ENCODE measurements around the gene AMMECR1.
A peak's percentile ranks its signal among the peaks of the same experiment; 100 is the strongest.
"Not testable (repeated sequence)": the region's sequence is repeated elsewhere in the genome, so short reads cannot be mapped to it uniquely, and the experiment has no call there.

The AMMECR1 gene

DNA sequence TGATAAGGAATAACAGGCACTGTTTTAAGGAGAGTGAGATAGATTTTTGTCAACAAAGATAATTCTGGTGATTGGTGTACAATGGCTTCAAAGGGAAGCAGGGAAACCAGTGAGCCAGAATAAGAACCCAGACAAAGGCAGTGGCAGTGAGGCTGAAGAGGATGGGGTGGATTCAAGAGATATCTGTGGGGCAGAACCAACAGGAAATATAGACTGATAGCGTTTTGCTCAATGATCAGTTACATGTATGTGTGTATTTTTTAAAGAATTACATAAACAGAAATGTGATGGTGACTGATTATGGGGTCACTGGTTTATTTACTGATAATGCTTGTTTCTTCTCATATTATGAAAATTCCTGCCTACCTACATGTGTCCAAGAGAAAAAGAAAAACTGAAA lies 66.4 kb downstream of the AMMECR1 start:
- no peak for DNase-seq

DNA sequence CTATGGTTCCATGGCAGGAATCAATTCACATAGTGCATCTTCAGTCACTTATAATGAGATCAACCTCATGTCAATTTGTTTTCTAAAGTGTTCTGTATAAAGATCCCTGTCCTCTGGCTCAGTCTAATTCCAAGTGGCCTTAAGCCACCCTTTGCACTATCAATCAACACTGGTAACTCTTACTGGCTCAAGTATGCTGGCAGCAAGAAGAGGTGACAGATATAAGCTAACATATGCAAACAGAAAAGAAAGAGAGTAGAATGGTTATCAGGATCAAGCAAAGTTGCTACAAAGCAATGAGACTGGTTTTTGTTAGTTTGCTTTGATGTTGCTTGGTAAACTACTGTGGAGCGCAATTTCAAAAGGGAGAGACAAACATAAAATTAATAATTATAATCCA lies 67.0 kb downstream of the AMMECR1 start:
- DNase-seq = no peak

DNA sequence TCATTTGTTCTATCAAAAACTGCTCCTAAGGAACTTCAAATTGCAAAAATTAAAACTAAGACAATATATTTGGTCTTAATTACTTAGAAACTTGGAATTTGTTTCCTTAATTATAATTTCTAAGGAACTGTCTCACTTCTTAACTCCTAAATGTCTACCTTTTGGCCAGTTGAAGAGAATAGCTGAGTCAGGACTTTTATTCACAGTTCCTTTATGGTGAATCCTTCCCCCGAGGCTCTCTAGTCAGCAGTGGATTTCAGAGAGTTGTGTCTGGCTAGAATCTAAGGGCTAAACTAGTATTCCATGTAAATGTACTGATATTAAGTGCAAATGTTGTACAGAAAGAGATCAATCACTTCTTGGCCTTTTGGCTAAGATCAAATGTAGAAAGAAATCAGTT lies 69.3 kb downstream of the AMMECR1 start:
- no peak for DNase-seq

DNA sequence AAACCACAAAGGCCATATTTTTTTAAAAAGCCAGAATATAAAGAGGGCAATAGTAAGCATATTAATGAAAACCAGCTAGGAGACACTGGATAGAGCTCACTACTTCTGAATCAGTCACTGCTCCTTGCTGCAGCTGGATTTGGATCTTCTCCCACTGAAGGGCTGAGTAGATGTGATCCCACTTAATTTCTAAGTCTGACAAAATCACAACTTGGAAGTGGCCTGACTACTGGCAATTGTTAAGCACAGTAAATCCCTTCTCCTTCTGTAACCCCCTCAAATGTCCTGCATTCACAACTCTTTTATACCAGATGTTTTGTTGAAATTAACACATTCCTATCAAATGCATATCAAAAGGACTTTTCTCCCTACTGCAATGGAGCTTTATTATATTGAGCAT lies 72.9 kb downstream of the AMMECR1 start:
- no peak for DNase-seq

DNA sequence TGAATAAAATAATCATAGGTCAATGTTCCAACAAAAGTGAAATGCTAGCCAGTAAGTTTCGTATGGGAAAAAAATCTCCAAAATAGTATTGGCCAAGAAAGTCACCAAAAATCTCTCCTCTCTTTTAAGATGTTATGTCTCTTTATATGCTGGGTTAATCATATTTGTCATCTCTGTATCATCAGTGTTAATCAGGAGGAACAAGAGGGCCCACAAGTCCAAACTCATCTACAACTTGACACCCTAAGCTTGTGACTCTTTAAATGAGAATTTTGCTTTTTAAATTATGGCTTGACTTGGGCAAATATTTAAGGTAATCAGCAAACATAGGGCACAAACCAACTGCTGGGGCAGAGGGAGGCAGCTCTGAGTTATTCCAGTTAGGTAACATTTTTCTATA lies 75.5 kb downstream of the AMMECR1 start:
- no peak for DNase-seq

DNA sequence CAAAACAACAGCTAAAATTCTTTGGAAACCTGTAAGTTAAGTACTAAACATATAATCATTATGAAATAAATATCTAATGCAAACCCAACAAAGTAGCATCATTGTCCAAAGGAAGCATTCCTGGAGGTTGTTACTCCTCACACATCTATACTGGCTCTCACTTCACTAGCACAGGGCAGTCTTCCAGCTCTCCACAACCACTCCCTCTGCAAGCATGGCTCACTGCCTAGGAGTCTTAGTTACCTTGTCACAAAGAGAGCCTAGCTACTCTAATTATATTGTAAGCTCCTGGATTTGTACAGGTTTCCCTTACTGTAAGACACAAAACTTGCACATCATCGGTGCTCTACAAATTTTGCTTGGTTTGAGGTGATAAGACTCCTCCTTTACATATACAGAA lies 76.1 kb downstream of the AMMECR1 start:
- no peak for DNase-seq

DNA sequence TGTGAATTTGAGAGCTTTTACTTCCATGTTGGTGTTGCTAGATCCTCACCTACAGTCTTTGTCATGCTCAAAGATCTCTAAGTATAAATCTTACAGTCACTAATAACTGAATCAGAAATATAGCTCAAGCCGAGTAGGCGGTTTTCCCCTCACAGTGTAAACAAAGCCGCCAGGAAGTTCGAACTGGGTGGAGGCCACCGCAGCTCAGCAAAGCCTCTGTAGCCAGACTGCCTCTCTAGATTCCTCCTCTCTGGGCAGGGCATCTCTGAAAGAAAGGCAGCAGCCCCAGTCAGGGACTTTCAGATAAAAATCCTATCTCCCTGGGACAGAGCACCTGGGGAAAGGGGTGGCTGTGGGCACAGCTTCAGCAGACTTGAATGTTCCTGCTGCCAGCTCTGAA lies 79.6 kb downstream of the AMMECR1 start:
- not testable (repeated sequence) for DNase-seq

DNA sequence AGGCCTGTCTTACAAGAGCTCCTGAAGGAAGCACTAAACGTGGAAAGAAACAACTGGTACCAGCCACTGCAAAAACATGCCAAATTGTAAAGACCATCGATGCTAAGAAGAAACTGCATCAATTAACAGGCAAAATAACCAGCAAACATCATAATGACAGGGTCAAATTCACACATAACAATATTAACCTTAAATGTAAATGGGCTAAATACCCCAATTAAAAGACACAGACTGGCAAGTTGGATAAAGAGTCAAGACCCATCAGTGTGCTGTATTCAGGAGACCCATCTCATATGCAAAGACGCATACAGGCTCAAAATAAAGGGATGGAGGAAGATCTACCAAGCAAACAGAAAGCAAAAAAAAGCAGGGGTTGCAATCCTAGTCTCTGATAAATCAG lies 86.4 kb downstream of the AMMECR1 start:
- DNase-seq = not testable (repeated sequence)

DNA sequence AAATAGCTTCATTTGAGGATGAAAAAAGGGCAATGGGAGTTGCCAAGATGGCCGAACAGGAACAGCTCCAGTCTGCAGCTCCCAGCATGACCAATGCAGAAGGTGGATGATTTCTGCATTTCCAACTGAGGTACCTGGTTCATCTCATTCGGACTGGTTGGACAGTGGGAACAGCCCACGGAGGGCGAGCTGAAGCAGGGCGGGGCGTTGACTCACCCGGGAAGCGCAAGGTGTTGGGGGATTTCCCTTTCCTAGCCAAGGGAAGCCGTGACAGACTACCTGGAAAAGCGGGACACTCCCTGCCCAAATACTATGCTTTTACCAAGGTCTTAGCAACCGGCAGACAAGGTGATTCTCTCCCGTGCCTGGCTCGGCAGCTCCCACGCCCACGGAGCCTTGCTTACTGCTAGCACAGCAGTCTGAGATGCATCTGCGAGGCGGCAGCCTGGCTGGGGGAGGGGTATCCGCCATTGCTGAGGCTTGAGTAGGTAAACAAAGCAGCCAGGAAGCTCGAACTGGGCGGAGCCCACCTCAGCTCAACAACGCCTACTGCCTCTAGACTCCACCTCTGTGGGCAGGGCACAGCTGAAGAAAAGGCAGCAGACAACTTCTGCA lies 88.3 kb downstream of the AMMECR1 start:
- DNase-seq = not testable (repeated sequence)

DNA sequence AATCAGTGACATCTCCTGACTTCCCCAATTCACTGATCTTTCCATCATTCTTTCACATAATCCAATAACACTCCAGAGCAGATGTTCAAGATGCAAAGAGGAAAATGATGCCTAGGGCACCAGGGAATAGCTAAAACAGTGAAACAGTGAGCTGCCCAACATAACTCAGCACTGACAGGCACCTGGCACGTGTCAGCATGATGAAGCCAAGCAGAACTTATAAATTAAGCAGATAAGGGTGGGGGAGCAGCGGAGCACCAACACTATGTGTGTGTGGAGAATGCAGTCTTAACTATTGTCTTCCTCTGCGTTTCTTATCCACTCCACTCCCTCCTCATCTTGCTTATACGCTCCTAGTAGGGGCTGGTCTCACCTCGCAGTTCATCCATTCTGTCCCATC lies 89.4 kb downstream of the AMMECR1 start:
- no peak for DNase-seq

DNA sequence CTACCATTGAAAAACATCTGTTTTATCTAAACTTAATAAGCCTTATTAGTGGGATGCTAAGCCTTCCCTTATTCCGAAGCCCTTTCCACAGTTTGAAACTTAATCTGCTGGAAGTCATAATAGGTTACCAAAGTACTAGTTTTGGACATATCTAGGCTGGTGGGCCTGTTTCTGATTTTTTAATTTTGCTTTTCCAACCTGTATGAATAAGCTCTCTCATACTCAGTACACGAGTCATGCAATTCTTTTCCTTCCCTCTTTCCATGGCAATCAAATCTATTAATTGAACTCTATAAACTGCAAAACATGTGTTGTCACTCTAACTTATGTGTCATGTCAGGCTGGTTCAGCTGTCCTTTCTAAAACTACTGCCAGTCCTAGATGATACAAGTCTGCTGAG lies 91.0 kb downstream of the AMMECR1 start:
- no peak for DNase-seq

DNA sequence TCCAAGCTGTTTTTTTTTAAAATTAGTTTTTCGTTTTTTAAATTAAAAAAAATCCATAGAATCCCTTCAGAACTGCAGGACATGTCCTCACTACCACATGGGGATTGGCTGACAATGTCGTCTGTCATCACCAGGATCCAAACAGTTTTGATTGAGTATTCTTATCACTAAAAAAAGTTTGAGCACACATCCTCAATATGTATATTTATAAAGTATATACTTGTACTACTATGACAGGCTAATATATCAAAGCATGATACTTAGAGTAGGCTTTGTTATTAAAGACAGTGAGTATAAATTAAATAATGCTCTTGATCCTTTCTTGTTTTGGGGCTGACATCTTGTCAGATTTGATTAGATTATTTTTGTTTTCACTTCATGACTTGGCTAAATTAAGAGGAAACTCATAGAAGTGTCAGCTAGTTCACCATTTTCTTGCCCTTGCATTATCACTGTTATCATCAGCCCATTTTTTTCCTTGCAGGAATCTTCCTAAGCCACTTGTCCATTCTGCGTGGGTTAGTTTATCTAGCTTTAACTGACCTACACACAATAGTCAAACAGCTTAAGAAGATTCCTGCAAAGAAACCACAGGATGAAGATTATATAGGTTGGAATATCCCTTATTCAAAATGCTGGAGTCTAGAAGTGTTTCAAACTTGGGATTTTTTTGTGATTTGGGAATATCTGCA lies 92.8 kb downstream of the AMMECR1 start:
- no peak for DNase-seq

DNA sequence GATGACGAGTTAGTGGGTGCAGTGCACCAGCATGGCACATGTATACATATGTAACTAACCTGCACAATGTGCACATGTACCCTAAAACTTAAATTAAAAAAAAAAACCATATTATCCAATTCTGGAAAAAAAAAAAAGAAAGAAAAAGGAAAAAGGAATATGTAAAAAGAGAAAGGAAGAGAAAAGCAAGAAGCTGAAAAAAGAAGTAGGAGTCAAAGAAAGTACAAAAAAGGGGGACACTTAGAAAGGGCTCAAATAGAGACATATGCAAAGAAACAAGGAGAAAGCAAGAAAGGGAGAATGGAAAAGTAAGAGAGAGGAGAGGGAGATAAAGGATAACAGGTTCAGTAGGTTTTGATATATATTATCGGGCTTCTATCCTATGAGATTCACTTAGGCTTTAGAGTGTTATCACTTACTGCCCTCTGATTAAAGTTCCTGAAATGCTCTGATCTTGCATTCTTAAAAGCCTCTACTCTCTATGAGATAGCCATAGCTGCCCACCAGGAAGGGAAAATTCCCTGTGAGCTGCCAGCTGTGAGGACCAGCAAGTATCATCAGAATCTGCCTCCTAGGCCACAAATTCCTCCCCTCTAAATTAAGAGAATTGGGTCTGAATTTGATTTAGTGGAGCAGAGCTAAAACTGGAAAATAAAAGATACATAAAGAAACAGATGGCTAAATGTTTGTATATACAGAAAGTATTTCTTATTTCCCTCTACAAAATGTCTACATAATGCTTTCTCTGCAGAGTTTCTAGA lies 95.2 kb downstream of the AMMECR1 start:
- DNase-seq = no peak

DNA sequence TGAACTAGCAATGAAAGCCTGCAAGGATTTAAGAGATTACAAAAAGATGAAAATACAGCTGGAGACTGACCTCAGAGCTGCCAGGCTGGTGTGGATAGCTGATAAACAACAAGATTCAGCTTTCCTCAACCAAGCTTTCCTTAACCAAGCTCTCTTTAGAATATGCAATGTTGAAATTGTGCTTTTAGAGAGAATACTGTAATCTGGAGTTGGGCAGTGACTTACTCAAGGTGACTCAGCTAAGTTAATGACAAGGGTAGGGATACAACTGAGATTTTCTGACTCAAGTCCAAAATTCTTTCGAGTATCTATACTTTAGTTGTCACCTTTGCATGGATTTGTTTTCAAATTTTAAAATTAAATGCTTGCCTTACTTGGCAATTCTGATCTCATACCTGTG lies 98.0 kb downstream of the AMMECR1 start:
- peak; percentile 40 for DNase-seq

DNA sequence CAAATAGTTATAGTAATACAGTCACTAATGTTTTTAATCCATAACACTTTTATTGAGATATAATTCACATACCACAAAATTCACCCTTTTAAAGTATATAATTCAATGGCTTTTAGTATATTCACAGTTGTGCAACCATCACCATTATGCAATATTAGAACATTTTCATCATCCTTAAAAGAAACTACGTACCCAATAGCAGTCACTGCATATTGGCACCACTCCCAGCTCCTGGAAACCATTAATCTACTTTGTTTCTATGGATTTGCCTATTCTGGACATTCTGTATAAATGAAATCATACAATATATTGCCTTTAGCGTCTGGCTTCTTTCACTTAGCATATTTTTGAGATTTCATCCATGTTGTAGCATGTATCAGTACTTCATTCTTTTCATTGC lies 99.3 kb downstream of the AMMECR1 start:
- no peak for DNase-seq

DNA sequence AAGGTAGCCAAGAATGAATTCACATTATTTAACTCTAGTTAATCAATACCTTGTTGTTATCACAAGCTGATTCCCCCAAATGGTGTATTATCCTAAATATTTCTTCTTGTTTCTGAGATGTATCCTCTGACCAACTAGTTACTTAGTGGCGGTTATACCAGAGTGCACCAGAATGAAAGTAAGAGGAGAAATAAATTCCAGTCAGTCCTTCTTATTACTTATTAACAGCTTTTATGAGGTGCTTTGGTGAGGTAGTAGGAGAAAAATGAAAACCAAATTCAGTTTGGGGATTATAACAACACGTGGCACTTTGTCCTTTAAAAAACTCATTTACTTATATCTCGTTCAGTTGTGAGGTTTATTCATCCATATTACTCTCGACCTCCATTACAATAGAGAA lies 101.9 kb downstream of the AMMECR1 start:
- DNase-seq = no peak

DNA sequence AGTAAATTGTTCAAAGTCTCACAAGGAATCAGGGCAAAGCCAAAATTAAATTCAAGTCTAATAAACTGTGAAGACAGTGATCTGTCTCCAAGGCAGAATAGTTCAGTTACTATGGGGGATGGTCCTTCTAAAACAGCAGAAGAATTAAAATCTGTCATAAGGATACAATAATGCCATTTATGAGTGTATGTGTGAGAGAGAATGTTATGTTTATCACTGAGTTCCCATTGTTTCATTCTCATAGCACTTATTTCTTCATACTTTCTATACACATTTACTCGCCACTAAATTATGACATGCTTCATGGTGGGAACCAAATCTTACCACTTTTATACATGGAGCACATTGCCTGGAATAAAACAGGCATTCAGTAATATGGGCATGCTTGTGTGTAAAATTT lies 102.5 kb downstream of the AMMECR1 start:
- no peak for DNase-seq

DNA sequence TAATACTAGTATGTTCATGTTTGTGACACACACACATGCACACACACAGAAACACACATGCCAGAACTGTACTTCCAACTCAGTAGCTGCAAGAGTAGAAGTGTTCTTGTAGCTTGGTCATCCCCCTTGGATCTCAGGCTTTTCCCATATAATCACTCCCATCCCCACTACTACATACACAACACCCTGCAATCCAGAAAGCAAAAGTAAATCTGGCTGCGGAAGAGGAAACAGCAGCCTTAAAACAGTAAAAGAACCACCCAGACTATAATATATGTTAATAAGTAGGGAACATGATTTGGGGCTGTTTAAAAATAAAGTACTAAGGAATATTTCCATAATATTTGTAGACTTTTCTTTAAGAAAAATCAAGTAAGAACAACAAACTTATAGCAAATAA lies 103.2 kb downstream of the AMMECR1 start:
- no peak for DNase-seq

DNA sequence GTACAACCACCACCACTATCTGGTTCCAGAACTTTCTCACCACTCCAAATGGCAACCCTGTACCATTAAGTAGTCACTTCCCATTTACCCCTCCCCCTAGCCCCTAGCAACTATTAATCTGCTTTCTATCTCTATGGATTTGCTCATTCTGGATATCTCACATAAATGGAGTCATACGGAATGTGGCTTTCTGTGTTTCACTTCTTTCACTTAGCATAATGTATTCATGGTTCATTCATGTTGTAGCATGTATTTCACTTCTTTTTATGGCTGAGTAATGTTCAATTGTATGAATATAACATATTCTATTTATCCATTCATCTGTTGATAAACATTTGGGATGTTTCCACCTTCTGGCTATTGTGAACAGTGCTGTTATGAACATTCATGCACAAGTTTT lies 104.7 kb downstream of the AMMECR1 start:
- DNase-seq = no peak

DNA sequence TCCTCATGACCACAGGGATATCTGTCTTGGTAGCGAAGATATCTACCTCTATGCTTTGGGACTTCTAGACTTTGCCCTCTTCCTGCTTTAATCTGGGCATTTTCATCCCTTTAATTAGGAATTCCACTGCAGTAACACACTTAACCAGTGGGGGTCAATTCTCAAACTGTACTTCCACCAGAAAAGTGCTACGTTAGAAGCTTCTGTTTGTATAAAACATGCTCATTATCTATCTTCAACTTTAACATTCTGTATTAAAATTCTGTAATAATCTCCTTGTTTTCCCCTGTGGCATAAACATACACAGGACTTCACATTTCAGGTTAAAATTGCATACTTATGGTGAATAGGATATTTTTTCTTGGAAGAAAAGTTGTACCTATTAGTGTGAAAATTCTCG lies 105.6 kb downstream of the AMMECR1 start:
- no peak for DNase-seq

DNA sequence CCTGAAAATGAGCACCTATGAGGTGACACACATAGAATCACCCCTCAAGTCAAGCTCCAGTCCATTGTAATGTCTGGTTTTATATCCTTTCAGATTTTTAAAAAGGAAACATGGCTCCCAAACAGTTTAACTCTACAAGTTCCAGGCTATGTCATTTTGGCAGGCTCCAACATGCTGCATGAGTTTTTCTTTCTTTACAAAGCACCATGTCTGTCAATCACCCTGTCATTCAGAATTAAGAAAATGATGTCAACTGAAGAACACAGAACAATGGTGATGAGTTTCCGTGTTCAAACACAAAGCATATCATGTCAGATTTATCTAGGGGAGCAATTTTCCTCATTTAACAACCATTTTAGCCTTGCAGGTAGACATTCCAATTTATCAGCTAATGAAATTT lies 106.5 kb downstream of the AMMECR1 start:
- DNase-seq = no peak

DNA sequence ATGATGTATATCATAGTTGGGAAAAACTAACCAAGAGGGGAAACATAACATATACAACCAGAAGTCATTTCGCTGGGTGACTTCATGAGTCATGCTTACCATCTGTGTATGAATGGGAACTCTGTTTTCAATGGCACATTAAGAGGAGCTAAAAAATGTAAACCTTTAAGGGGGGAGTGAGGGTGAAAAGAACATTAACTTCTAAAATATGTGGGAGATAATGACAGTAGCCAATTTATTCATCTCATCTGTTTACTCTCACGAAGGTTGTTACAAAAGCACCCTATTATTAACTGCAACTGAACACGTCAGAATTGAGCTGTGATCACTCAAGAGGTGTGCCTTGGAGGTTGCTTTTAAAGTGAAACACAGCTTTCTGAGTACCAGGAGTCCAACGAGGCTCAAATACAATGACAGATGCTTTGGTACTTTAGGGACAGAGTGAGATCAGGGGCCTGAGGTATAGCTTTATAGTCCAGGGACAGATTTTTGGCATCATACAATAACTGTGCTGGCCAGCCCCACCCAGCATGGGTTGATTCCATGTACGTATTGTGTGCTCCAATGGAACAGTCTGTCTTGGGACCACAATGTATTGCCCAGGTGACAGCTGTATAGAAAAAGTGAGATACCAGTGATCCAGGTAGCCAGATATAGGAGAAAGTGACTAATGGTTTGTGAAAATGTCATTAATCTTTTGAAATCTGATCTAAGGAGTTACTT lies 107.3 kb downstream of the AMMECR1 start:
- DNase-seq = no peak

DNA sequence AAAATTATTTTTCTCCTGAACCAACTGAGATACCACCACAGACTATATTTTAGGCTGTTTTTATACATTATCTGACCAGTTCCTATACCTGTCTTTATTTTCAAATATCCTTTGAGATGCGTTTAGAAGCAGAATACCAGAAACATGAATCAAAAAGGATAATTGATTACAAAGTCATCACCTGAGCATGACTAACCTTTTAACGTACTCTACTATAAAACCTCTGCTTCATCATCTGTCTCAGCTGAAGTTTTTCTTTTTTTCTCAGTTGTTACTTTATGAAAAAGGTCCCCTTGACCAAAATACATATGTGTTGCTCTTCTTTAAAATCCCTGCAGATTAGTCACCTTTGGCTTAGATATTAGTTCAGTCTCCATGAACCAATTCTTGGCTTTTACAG lies 109.8 kb downstream of the AMMECR1 start:
- no peak for DNase-seq

DNA sequence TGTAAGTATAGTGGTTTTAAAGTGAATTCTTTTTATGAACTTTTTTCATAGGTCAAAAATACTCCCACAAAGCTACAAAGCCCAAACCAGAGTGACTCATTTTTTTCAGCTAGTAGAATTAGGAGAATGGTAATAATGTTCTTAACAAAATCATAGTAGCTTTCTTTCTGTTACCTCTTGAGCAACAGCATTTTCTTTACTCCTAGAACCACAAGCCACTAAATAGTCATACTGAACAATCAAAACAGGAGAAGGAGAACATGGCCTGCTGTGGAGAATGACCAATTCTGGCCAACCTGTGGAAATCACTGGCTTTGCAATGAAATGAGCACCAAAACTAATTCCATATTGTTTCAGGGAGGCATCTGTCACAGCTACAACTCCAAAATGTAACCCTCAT lies 112.9 kb downstream of the AMMECR1 start:
- DNase-seq = no peak

Data from OCI-M1 (cell line).